Measurements from ENCODE around the gene TASP1.
"Not testable (repeated sequence)": the region's sequence is repeated elsewhere in the genome, so short reads cannot be mapped to it uniquely, and the experiment has no call there.

Gene TASP1

GRCh38 chr20:13671916-13672378 lies 33.2 kb upstream of the TASP1 start:
- TF ChIP-seq TAF1 (IDR thresholded peaks at IDR 0.05; ENCODE audit: borderline replicate concordance, low read depth, low read length) (no peak), POLR2AphosphoS5 (IDR thresholded peaks at IDR 0.05; ENCODE audit: low read depth, low read length) (no peak), POLR2A (IDR thresholded peaks at IDR 0.05; ENCODE audit: low read depth, low read length) (no peak)
- no peak for DNase-seq (ENCODE audit: insufficient read length)
- FAIRE-seq: no peak

GRCh38 chr20:13671512-13671911 lies 32.8 kb upstream of the TASP1 start:
- DNase-seq (ENCODE audit: insufficient read length) (no peak), FAIRE-seq (no peak)
- TF ChIP-seq POLR2A (IDR thresholded peaks at IDR 0.05; ENCODE audit: low read depth, low read length) (no peak), POLR2AphosphoS5 (IDR thresholded peaks at IDR 0.05; ENCODE audit: low read depth, low read length) (no peak), TAF1 (IDR thresholded peaks at IDR 0.05; ENCODE audit: borderline replicate concordance, low read depth, low read length) (no peak)

- no peak for FAIRE-seq
These were observed 31.4 kb upstream of the TASP1 start for GRCh38 chr20:13670160-13670559.

GRCh38 chr20:13665709-13666395 lies 27.1 kb upstream of the TASP1 start:
- DNase-seq (ENCODE audit: insufficient read length) (no peak), FAIRE-seq (no peak)
- TF ChIP-seq TAF1 (IDR thresholded peaks at IDR 0.05; ENCODE audit: borderline replicate concordance, low read depth, low read length) (no peak), POLR2A (IDR thresholded peaks at IDR 0.05; ENCODE audit: low read depth, low read length) (no peak), POLR2AphosphoS5 (IDR thresholded peaks at IDR 0.05; ENCODE audit: low read depth, low read length) (no peak)

More at GRCh38 chr20:13670160-13670559, 31.4 kb upstream of the TASP1 start:
- DNase-seq (ENCODE audit: insufficient read length): no peak
- TF ChIP-seq POLR2AphosphoS5 (IDR thresholded peaks at IDR 0.05; ENCODE audit: low read depth, low read length): no peak
- TF ChIP-seq POLR2A (IDR thresholded peaks at IDR 0.05; ENCODE audit: low read depth, low read length): no peak
- TF ChIP-seq TAF1 (IDR thresholded peaks at IDR 0.05; ENCODE audit: borderline replicate concordance, low read depth, low read length): no peak

GRCh38 chr20:13661070-13661685 lies 22.4 kb upstream of the TASP1 start:
- FAIRE-seq (no peak), DNase-seq (ENCODE audit: insufficient read length) (no peak)

GRCh38 chr20:13659288-13659687 lies 20.6 kb upstream of the TASP1 start:
- peak; percentile 44 for FAIRE-seq
- TF ChIP-seq POLR2AphosphoS5 (IDR thresholded peaks at IDR 0.05; ENCODE audit: low read depth, low read length): no peak
- TF ChIP-seq POLR2A (IDR thresholded peaks at IDR 0.05; ENCODE audit: low read depth, low read length): no peak
- no peak for TF ChIP-seq TAF1 (IDR thresholded peaks at IDR 0.05; ENCODE audit: borderline replicate concordance, low read depth, low read length)
- no peak for DNase-seq (ENCODE audit: insufficient read length)

More at GRCh38 chr20:13661070-13661685, 22.4 kb upstream of the TASP1 start:
- TF ChIP-seq POLR2AphosphoS5 (IDR thresholded peaks at IDR 0.05; ENCODE audit: low read depth, low read length) (no peak), POLR2A (IDR thresholded peaks at IDR 0.05; ENCODE audit: low read depth, low read length) (no peak), TAF1 (IDR thresholded peaks at IDR 0.05; ENCODE audit: borderline replicate concordance, low read depth, low read length) (no peak)

- DNase-seq (ENCODE audit: insufficient read length); FAIRE-seq: not testable (repeated sequence)
These were observed 19.3 kb upstream of the TASP1 start for GRCh38 chr20:13658060-13658459.

- DNase-seq (ENCODE audit: insufficient read length) (no peak), FAIRE-seq (no peak)
- no peak for TF ChIP-seq TAF1 (IDR thresholded peaks at IDR 0.05; ENCODE audit: borderline replicate concordance, low read depth, low read length)
- TF ChIP-seq POLR2A (IDR thresholded peaks at IDR 0.05; ENCODE audit: low read depth, low read length): no peak
- no peak for TF ChIP-seq POLR2AphosphoS5 (IDR thresholded peaks at IDR 0.05; ENCODE audit: low read depth, low read length)
These were observed 18.1 kb upstream of the TASP1 start for GRCh38 chr20:13656721-13657368.

GRCh38 chr20:13654463-13655023 lies 15.8 kb upstream of the TASP1 start:
- DNase-seq (ENCODE audit: insufficient read length) (no peak), FAIRE-seq (no peak)
- no peak for TF ChIP-seq POLR2AphosphoS5 (IDR thresholded peaks at IDR 0.05; ENCODE audit: low read depth, low read length)
- TF ChIP-seq TAF1 (IDR thresholded peaks at IDR 0.05; ENCODE audit: borderline replicate concordance, low read depth, low read length): no peak
- TF ChIP-seq POLR2A (IDR thresholded peaks at IDR 0.05; ENCODE audit: low read depth, low read length): no peak

- no peak for TF ChIP-seq TAF1 (IDR thresholded peaks at IDR 0.05; ENCODE audit: borderline replicate concordance, low read depth, low read length)
- no peak for TF ChIP-seq POLR2A (IDR thresholded peaks at IDR 0.05; ENCODE audit: low read depth, low read length)
- TF ChIP-seq POLR2AphosphoS5 (IDR thresholded peaks at IDR 0.05; ENCODE audit: low read depth, low read length): no peak
- no peak for DNase-seq (ENCODE audit: insufficient read length)
- FAIRE-seq: no peak
These were observed 11.7 kb upstream of the TASP1 start for GRCh38 chr20:13650474-13650873.

- no peak for FAIRE-seq
- no peak for TF ChIP-seq POLR2AphosphoS5 (IDR thresholded peaks at IDR 0.05; ENCODE audit: low read depth, low read length)
- TF ChIP-seq POLR2A (IDR thresholded peaks at IDR 0.05; ENCODE audit: low read depth, low read length): no peak
- TF ChIP-seq TAF1 (IDR thresholded peaks at IDR 0.05; ENCODE audit: borderline replicate concordance, low read depth, low read length): no peak
- no peak for DNase-seq (ENCODE audit: insufficient read length)
These were observed 9.8 kb upstream of the TASP1 start for GRCh38 chr20:13648291-13649228.

Measured in GM12892 (cell line).